GM04503 (cell line): ENCODE measurements around the gene AASS.
"Not testable (repeated sequence)": the region's sequence is repeated elsewhere in the genome, so short reads cannot be mapped to it uniquely, and the experiment has no call there.

Experiments used
- DNase-seq: peaks from one replicate; pipeline ENCODE4 v3.0.0-alpha.2; 2012; ENCODE audit warnings: low read depth

The AASS gene

DNA sequence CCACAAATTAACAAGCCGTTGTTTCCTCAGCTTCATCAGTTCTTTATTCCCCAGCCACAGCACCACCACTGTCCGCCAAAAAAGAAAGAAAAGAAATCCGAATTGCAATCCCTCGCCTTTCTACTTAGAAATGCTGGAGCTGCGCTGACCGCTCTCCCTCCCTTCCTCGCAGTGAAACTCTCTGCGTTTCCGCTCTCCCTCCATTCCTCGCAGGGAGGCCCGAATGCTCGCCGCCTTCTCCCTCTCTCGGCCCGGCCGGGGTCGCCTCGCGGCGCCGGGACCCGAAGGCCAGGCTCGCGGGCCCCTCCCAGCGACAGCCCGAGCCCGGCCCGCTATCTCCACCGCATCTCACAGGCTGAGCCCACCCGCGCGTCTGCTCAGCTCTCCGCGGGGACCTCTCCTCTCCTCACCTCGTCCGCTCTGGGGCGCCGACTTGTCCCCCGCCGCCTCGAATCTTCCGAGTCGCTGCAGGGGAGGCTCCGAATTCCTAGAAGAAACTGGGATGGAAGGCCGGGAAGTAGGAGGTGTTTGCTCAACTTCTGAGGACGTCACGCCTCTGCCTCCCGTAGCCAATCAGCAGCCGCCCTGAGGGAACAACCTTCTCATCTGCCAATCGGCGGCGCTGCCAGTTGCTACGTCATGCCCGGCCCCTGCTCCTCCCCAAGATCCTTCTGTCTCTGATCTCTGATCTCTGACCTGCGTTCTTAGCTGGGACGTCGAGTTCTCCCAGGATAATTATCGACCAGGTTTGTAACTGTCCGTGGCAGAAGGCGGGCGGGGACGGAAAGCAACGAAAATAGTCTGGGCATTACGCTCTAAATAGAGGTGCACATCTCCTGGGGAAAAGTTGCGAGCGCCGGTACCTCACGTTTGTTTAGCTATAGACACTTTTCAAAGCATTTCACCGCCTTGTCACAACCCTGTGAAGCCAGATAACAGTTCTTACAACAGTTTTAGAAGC, at the start of gene AASS:
TSS of gene AASS (minus strand) at position 499 of the 961 bp plus-strand sequence. CDS start 10,523 bp downstream, outside the sequence.
- peak; percentile 73 for DNase-seq

GRCh38 chr7:122188785-122189184, 44.7 kb upstream of the AASS start:
- no peak for DNase-seq

GRCh38 chr7:122183106-122183505, 39.1 kb upstream of the AASS start:
- no peak for DNase-seq

GRCh38 chr7:122182081-122182480, 38.0 kb upstream of the AASS start:
- DNase-seq: no peak

- DNase-seq: not testable (repeated sequence)
Observed at GRCh38 chr7:122172144-122172543, 28.1 kb upstream of the AASS start.

GRCh38 chr7:122166740-122167139, 22.7 kb upstream of the AASS start:
- no peak for DNase-seq

DNA sequence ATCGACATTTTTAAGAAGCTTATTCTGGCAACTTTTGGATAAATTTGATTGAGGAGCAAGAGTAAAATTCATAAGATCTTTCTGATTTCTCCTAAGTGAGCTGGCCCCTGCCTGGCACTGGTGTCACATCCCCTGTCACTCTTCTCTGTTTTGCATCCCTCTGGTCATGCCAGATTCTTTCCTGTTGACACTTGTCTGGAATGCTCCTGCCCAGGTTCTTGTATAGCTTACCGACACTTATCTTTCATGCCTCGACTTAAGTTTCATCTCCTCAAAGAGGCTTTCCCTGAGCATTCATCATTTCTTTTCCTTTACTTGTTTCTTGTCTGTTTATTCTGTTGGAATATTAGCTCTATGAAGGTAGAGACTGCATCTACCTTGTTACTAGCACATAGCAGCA, 22.2 kb upstream of the AASS start:
- DNase-seq: no peak

DNA sequence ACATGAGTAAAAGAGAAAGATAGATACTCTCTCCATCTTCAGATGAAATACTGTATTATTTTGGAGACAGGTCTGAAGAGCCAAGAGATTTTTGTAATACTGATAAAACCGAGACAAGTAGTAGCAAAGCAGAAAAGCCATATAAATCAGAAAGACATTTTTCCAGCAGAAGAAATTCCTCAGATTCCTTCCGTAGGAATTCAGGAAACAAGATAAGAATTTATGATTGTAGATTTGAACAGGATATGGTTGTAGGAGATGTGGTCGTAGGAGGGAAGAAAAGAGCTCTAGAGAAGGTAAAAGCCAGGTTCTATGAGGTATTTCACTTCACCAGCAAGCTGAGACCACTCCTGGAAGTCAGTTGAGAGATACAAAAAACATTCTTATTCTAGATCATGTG, 17.6 kb upstream of the AASS start:
- no peak for DNase-seq

- no peak for DNase-seq
Observed at GRCh38 chr7:122155566-122155965, 11.5 kb upstream of the AASS start.

DNA sequence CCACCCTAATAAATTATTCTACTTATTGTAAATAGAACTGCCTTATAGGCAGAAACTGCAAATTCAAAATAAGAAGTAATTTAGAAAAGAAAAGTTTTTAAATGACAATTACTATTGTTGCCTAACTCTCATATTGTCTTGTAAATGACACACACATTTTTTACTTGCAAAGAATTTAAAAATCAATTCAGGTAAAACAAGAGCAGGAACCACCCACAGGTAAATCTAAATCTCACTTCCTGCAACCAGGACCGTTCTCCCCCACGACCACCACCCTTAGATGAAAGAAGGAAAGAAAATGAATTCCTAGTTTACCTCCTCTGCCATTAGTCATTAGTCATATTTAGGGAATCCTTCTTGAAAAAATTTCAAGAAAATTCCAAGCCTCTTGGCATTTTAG, 4.8 kb upstream of the AASS start:
- no peak for DNase-seq

DNA sequence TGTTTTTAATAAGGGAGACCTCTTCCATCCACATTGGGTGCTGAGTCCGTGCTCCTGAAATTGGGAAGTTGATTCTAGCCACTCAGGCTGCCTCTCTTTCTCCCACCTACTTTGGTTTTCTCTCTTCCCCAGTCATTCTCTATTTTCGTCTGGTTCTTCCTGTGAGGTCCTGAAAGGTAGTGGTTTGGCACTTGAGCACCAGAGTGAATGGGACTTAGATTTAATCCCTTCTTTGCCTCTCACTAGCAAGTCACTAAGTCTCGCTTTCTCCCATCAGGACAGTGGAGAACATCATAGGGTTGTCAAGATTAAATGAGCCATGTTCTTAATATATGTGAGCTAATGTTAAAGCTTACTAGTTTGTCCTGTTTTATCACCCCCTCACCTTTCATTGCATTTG, 4.0 kb upstream of the AASS start:
- DNase-seq: no peak

DNA sequence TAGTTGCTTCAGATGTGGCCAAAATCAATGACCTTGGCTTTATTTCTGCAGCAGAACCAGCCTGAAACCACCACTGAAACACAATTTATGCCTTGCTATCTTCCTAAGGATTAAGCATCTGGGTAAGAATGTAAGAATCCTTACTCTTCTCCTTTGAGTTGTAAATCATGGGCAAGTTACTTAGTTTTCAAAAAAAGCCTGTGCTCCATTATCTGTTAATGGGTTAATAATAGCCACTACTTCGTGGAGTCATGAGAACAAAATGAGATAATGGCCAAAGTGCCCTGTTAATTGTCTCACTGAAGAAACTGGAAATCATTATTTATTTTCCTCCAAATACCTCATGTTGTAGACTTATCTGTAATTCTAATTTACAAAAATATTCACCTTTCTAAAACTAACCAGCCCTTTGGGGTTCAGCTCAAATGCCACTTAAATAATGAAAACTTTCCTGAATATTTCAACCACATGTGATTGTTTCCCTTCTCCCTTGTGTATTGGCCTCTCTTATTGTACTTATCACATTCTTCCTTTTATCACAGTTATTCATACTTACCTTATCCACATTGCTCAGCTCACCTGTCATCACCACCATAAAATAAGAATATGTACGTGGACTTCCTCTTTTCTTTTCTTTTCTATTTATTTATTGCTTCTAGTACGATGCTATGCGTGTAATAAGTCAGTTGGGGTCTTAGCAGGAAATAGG, 2.0 kb upstream of the AASS start:
- DNase-seq: no peak

DNA sequence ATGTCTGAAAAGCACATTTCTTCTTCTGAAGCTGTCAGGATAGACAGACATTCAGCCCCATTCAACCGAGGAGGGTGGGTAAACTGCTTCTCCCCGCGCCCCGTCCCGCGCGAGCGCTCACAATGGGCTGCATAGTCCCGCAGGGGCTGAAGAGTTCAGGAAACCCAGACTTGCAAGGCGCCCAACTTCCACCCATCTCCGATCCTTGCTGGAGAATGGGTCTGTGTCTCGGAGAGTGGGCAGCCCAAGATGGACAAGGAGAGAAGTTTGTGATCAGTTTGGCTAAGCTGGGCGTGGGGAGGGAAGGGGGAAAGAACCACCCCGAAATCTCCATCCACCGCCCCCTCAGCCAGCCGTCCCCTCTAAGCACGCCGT, 686 bp downstream of the AASS start:
- no peak for DNase-seq

DNA sequence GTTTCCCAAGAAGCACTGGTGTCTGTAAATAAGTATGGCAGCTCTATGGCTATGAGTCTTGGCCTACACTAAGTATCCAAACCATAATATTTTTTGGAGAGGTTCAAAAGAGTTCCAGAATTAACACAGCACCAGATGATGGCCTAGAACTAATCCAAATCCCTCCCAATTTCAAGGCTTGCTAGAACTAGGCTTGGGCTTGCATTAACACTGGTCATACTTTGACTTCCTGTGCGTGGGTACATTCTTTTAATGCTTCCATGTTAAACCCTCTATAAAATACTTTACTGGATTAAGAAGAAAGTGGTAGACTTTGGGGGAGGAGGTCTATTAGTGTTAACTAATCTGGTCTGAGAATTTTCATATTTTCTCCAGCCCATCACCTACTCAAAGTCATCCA, 3.1 kb downstream of the AASS start:
- DNase-seq: no peak

DNA sequence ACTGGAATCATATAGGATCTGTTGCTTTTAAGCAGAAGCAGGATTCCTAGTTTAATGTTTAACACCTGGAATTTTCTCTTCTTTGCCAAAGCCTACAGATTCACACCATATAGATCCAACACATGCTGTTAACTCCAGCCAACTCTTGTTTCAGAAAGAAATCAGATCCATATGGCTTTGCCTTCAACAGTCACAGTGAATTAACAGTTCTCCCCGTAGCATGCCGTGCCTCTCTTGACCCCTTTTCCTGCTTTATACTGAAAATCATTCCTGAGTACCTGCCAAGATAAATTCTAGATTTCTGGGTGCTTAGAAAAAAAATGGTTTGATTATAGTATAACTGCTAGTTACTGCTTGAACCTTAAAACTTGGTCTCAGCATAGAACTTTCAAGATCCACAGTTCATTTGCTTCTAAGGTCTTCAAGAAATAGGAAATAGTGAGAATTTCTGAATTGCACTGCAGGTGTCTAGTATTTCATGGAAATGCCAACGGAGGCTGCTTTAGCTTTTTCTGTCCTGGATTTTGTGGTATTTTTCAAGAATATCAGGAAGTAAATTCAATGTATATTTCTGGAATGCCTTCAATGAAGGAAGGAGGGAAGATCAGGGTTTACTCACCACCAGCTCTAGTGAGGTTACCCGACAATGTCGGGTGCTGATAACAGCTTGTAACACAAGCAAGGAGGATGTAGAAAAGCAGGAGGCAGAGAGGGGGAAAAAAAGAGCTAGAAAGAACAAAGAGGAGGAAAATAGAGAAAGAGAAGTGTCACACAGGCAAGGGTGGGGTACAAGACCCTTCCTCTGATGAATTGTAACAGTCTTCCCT, 6.6 kb downstream of the AASS start:
- no peak for DNase-seq

GRCh38 chr7:122136639-122137245, 7.3 kb downstream of the AASS start:
- DNase-seq: no peak

- DNase-seq: no peak
Observed at GRCh38 chr7:122136078-122136477, 8.0 kb downstream of the AASS start.

DNA sequence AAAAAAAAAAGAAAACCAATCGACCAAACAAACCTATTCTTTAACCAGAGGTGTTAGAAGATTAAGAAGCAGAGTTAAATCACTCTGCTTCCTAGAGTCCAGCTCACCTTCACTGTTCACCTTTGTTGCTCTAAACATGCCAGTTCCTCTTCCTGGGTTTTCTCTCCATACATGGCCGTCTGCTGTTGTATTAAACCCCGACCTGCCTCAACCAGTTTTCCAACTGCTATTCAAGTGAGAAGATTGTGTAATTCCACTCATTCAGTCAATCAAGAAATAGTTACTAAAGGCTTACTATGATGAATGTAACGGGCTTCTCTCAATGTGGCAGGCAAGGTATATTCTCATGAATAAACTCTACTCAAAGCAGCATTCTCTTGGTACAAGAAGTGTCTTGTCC, 8.8 kb downstream of the AASS start:
- no peak for DNase-seq

GRCh38 chr7:122134793-122135192, 9.3 kb downstream of the AASS start:
- DNase-seq: not testable (repeated sequence)

- no peak for DNase-seq
Observed at GRCh38 chr7:122133477-122133876, 10.6 kb downstream of the AASS start.

GRCh38 chr7:122132341-122132740, 11.7 kb downstream of the AASS start:
- DNase-seq: no peak

DNA sequence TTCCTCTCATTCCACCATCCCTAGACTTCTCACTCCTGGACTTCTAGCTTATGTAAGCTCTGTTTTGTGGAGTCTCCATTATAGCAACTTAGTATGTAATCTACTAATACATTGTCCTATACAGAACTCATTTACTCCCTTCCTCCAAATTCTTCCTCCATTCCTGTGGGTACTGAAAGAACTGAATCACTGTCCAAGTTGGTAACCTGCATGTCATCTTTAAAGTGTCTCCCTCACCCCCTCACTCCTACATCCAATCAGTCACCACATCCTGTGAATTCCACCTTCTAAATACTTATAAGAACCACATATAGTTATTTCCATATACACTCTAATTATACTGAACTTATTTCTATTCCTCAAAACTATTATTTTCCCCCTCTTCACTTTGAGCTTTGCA, 20.3 kb downstream of the AASS start:
- DNase-seq: no peak
